HepG2 (cell line): Measurements from ENCODE around the gene EVI5. TPM values are rescaled to one million over a fixed set of nuclear protein-coding genes. Genes with fewer than 3 reads are reported as not detected.

Experiments used
- CAMTA2 ChIP-seq: sonication (generic); formaldehyde crosslinking; IDR thresholded peaks from 2 replicates; pipeline ENCODE4 v1.4.0; 2020; ENCODE audit warnings: mild to moderate bottlenecking, missing genetic modification reagents, borderline replicate concordance
- ELF1 ChIP-seq: sonication (generic); formaldehyde crosslinking; IDR thresholded peaks from 2 replicates; pipeline ENCODE4 v1.4.0; 2020; ENCODE audit warnings: missing genetic modification reagents
- ETV5 ChIP-seq: IDR thresholded peaks from 2 replicates; pipeline ENCODE4 v1.6.1; 2018; ENCODE audit warnings: missing biosample characterization, missing genetic modification reagents, inconsistent platforms, borderline replicate concordance
- HDAC2 ChIP-seq: sonication (generic); formaldehyde crosslinking; IDR thresholded peaks from 2 replicates; pipeline ENCODE4 v1.4.0; 2020; ENCODE audit warnings: missing genetic modification reagents
- IRX3 ChIP-seq: sonication (generic); formaldehyde crosslinking; IDR thresholded peaks from 2 replicates; pipeline ENCODE4 v1.8.1; 2023; ENCODE audit warnings: mild to moderate bottlenecking, low read depth, missing genetic modification reagents, borderline replicate concordance
- KDM5B ChIP-seq: sonication (generic); formaldehyde crosslinking; IDR thresholded peaks from 2 replicates; pipeline ENCODE4 v1.4.0; 2020; ENCODE audit warnings: missing genetic modification reagents, mild to moderate bottlenecking, borderline replicate concordance
- MAFF ChIP-seq: IDR thresholded peaks from 2 replicates; pipeline ENCODE4 v1.6.1; 2011; ENCODE audit warnings: low read depth, low read length, improper control_type of control experiment
- PRMT3 ChIP-seq: sonication (generic); formaldehyde crosslinking; IDR thresholded peaks from 2 replicates; pipeline ENCODE4 v1.8.1; 2022; ENCODE audit warnings: low read depth, mild to moderate bottlenecking, moderate library complexity, missing genetic modification reagents, borderline replicate concordance
- TAF1 ChIP-seq: sonication (generic); formaldehyde crosslinking; IDR thresholded peaks from 2 replicates; pipeline ENCODE4 v1.4.0; 2020; ENCODE audit warnings: missing genetic modification reagents
- ZC3H13 ChIP-seq: sonication (generic); formaldehyde crosslinking; IDR thresholded peaks from 2 replicates; pipeline ENCODE4 v1.8.1; 2023; ENCODE audit warnings: mild to moderate bottlenecking, missing genetic modification reagents, moderate library complexity
- ZMAT3 ChIP-seq: sonication (generic); formaldehyde crosslinking; conservative IDR thresholded peaks from 2 replicates; pipeline ENCODE4 v1.7.0; 2021; ENCODE audit warnings: missing genetic modification reagents
- ZNF20 ChIP-seq: sonication (generic); formaldehyde crosslinking; IDR thresholded peaks from 2 replicates; pipeline ENCODE4 v1.4.0; 2020; ENCODE audit warnings: mild to moderate bottlenecking, moderate library complexity, missing genetic modification reagents
- ZNF34 ChIP-seq: sonication (generic); formaldehyde crosslinking; IDR thresholded peaks from 2 replicates; pipeline ENCODE4 v1.4.0; 2020; ENCODE audit warnings: mild to moderate bottlenecking, missing genetic modification reagents, borderline replicate concordance
- ZNF567 ChIP-seq: sonication (generic); formaldehyde crosslinking; IDR thresholded peaks from 2 replicates; pipeline ENCODE4 v1.8.1; 2023; ENCODE audit warnings: mild to moderate bottlenecking, missing genetic modification reagents, borderline replicate concordance
- ZNF670 ChIP-seq: sonication (generic); formaldehyde crosslinking; IDR thresholded peaks from 2 replicates; pipeline ENCODE4 v1.8.0; 2022; ENCODE audit warnings: mild to moderate bottlenecking, missing genetic modification reagents, borderline replicate concordance
- polyA plus RNA-seq, 8 experiments: library from polyadenylated mRNA; depleted of rRNA in 3 of 8; stranded (reverse) in 7 of 8; unstranded in 1 of 8; fragments of >200 nt; fragmentation: Illumina TruSeq in 4 of 8; extraction: Trizol in 4 of 8; gene quantifications; 2 replicates each; pipeline versions ENCODE4 v1.2.1 to v1.2.3, GENCODE V29; 2011 to 2016; ENCODE audit warnings: low read depth in 4 of 8, missing spikeins in 1 of 8, mixed read lengths in 1 of 8; ENCODE audit not compliant: insufficient read depth in 1 of 8
- total RNA-seq, 5 experiments: library from RNA; depleted of rRNA; stranded (reverse); fragments of >200 nt; fragmentation: Illumina TruSeq; extraction: Trizol; gene quantifications; 2 replicates each; pipeline ENCODE4 v1.2.3, GENCODE V29; 2016; ENCODE audit warnings: low read depth in 1 of 5
- TF ChIP-seq, protein P1 (sequence below): sonication (generic); formaldehyde crosslinking; IDR thresholded peaks from 2 replicates; pipeline ENCODE4 v1.5.0; 2020; ENCODE audit warnings: mild to moderate bottlenecking, missing genetic modification reagents, borderline replicate concordance
- TF ChIP-seq, protein P2 (sequence below): sonication (generic); formaldehyde crosslinking; IDR thresholded peaks from 2 replicates; pipeline ENCODE4 v1.4.0; 2020; ENCODE audit warnings: missing genetic modification reagents; ENCODE audit errors: not compliant biosample characterization
- TF ChIP-seq, protein P3 (sequence below): sonication (generic); formaldehyde crosslinking; IDR thresholded peaks from 2 replicates; pipeline ENCODE4 v1.5.0; 2020; ENCODE audit warnings: missing genetic modification reagents

The EVI5 gene
- total and polyA plus RNA-seq, 2 of the 13 experiments (the other 11 are each of a cell fraction or from before 2014, with no cell fraction given): 4.0 to 12.6 TPM

DNA sequence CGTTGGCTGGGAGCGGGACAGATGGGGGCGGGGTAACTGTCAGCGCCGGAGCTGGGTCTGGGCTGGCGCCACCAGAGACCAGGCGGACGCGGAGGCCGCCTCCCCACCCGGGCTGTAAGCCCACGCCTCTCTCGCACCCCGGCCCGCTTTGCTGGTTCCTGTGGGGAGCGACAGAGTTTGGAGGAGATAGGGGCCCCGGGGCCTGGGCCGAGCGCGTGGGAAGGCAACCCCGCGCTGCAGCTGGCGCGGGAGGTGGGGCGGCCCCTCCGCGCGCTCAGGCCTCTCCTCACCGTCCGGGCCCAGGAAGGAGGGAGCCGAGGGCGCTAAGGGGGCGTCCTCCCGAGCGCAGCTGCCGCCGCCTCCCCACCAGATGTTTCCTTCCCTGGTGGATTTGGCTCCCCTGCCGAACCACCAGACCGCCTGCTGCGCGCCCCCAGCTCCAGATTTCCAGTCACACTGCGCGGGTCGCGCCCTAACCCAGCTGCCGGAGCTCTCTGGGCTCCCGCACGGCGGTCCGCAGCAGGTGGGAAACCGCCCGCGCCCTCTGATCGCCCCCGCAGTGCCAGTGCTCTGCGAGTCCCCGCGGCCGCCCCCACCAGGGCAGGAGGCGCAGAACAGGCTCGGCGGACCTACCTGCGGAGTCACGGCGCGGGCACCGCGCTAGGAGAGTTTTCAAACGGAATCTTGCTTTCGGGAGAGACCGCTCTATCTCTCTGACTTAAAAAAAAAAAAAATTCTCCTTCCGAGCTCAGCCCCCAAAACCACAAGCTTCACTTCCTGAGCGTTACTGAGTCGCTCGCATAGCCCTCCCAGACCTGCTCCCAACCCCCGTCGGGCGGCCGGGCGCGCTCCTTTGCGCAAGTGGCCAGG is 299.3 kb downstream of the EVI5 start (continued):
- TF ChIP-seq, protein P1, sequence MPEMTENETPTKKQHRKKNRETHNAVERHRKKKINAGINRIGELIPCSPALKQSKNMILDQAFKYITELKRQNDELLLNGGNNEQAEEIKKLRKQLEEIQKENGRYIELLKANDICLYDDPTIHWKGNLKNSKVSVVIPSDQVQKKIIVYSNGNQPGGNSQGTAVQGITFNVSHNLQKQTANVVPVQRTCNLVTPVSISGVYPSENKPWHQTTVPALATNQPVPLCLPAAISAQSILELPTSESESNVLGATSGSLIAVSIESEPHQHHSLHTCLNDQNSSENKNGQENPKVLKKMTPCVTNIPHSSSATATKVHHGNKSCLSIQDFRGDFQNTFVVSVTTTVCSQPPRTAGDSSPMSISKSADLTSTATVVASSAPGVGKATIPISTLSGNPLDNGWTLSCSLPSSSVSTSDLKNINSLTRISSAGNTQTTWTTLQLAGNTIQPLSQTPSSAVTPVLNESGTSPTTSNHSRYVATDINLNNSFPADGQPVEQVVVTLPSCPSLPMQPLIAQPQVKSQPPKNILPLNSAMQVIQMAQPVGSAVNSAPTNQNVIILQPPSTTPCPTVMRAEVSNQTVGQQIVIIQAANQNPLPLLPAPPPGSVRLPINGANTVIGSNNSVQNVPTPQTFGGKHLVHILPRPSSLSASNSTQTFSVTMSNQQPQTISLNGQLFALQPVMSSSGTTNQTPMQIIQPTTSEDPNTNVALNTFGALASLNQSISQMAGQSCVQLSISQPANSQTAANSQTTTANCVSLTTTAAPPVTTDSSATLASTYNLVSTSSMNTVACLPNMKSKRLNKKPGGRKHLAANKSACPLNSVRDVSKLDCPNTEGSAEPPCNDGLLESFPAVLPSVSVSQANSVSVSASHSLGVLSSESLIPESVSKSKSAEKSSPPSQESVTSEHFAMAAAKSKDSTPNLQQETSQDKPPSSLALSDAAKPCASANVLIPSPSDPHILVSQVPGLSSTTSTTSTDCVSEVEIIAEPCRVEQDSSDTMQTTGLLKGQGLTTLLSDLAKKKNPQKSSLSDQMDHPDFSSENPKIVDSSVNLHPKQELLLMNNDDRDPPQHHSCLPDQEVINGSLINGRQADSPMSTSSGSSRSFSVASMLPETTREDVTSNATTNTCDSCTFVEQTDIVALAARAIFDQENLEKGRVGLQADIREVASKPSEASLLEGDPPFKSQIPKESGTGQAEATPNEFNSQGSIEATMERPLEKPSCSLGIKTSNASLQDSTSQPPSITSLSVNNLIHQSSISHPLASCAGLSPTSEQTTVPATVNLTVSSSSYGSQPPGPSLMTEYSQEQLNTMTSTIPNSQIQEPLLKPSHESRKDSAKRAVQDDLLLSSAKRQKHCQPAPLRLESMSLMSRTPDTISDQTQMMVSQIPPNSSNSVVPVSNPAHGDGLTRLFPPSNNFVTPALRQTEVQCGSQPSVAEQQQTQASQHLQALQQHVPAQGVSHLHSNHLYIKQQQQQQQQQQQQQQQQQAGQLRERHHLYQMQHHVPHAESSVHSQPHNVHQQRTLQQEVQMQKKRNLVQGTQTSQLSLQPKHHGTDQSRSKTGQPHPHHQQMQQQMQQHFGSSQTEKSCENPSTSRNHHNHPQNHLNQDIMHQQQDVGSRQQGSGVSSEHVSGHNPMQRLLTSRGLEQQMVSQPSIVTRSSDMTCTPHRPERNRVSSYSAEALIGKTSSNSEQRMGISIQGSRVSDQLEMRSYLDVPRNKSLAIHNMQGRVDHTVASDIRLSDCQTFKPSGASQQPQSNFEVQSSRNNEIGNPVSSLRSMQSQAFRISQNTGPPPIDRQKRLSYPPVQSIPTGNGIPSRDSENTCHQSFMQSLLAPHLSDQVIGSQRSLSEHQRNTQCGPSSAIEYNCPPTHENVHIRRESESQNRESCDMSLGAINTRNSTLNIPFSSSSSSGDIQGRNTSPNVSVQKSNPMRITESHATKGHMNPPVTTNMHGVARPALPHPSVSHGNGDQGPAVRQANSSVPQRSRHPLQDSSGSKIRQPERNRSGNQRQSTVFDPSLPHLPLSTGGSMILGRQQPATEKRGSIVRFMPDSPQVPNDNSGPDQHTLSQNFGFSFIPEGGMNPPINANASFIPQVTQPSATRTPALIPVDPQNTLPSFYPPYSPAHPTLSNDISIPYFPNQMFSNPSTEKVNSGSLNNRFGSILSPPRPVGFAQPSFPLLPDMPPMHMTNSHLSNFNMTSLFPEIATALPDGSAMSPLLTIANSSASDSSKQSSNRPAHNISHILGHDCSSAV (CRISPR knock-in tag): 0 out of 2 replicates have a peak, but pooled peaks have one; percentile 10
- TF ChIP-seq TAF1: peak; percentile 67
- no peak for TF ChIP-seq IRX3 (CRISPR knock-in tag)
- no peak; the same call in 1 of the 2 replicates for TF ChIP-seq ZNF34 (CRISPR knock-in tag)
- peak; percentile 44; the same call in 1 of the 2 replicates for TF ChIP-seq KDM5B (CRISPR knock-in tag)
- no peak for TF ChIP-seq ELF1 (CRISPR knock-in tag)
- TF ChIP-seq MAFF: no peak
- TF ChIP-seq ZMAT3 (CRISPR knock-in tag): no peak; the same call in 1 of the 2 replicates
- TF ChIP-seq ZNF20 (CRISPR knock-in tag): peak; percentile 85; the same call in 1 of the 2 replicates
- TF ChIP-seq CAMTA2 (CRISPR knock-in tag): peak; percentile 51; the same call in 1 of the 2 replicates
- TF ChIP-seq ETV5 (CRISPR knock-in tag): no peak; the same call in 1 of the 2 replicates
- TF ChIP-seq, protein P2, sequence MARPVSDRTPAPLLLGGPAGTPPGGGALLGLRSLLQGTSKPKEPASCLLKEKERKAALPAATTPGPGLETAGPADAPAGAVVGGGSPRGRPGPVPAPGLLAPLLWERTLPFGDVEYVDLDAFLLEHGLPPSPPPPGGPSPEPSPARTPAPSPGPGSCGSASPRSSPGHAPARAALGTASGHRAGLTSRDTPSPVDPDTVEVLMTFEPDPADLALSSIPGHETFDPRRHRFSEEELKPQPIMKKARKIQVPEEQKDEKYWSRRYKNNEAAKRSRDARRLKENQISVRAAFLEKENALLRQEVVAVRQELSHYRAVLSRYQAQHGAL (CRISPR knock-in tag): no peak
- 0 out of 2 replicates have a peak, but pooled peaks have one; percentile 37 for TF ChIP-seq HDAC2 (CRISPR knock-in tag)
- TF ChIP-seq ZNF567: 0 out of 2 replicates have a peak, but pooled peaks have one; percentile 46
- peak; percentile 69; the same call in 1 of the 2 replicates for TF ChIP-seq PRMT3 (CRISPR knock-in tag)
- TF ChIP-seq, protein P3, sequence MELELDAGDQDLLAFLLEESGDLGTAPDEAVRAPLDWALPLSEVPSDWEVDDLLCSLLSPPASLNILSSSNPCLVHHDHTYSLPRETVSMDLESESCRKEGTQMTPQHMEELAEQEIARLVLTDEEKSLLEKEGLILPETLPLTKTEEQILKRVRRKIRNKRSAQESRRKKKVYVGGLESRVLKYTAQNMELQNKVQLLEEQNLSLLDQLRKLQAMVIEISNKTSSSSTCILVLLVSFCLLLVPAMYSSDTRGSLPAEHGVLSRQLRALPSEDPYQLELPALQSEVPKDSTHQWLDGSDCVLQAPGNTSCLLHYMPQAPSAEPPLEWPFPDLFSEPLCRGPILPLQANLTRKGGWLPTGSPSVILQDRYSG: no peak
- 0 out of 2 replicates have a peak, but pooled peaks have one; percentile 59 for TF ChIP-seq ZNF670 (CRISPR knock-in tag)
- 0 out of 2 replicates have a peak, but pooled peaks have one; percentile 16 for TF ChIP-seq ZC3H13 (CRISPR knock-in tag)
